MM.1S (cell line): ENCODE data around the gene SCAF4.

Source experiments
- DNase-seq: peaks from one replicate; pipeline ENCODE4 v3.0.0-alpha.2; 2015
- H2AFZ ChIP-seq: fragments of 300-600 bp; sonication (generic); 2 replicates; pipeline ENCODE4 v1.6.0; 2016; ENCODE audit warnings: antibody characterized with exemption, low read length
- H3F3A ChIP-seq: fragments of 300-600 bp; sonication (generic); 2 replicates; pipeline ENCODE4 v1.6.1; 2016; ENCODE audit warnings: mild to moderate bottlenecking, antibody characterized with exemption, low read length, moderate library complexity, mixed read lengths; ENCODE audit not compliant: insufficient read depth
- H3K27ac ChIP-seq: fragments of 300-600 bp; sonication (generic); 2 replicates; pipeline ENCODE4 v1.5.1; 2016; ENCODE audit warnings: mild to moderate bottlenecking, low read length
- H3K27me3 ChIP-seq: fragments of 300-600 bp; sonication (generic); replicated peaks from 2 replicates; pipeline ENCODE4 v1.6.0; 2016; ENCODE audit warnings: low read length; ENCODE audit not compliant: insufficient read depth
- H3K36me3 ChIP-seq: fragments of 300-600 bp; sonication (generic); replicated peaks from 2 replicates; pipeline ENCODE4 v1.6.1; 2016; ENCODE audit warnings: mild to moderate bottlenecking, low read length, mixed read lengths; ENCODE audit not compliant: insufficient read depth
- H3K4me1 ChIP-seq: fragments of 300-600 bp; sonication (generic); 2 replicates; pipeline ENCODE4 v1.6.1; 2016; ENCODE audit warnings: low read length, mixed read lengths
- H3K4me2 ChIP-seq: fragments of 300-600 bp; sonication (generic); 2 replicates; pipeline ENCODE4 v1.6.0; 2016; ENCODE audit warnings: low read depth, low read length
- H3K4me3 ChIP-seq: fragments of 300-600 bp; sonication (generic); 2 replicates; pipeline ENCODE4 v1.5.1; 2016; ENCODE audit warnings: low read length, mixed read lengths
- H3K79me2 ChIP-seq: fragments of 300-600 bp; sonication (generic); 2 replicates; pipeline ENCODE4 v1.6.1; 2016; ENCODE audit warnings: mixed run types, low read length, mixed read lengths
- H3K9ac ChIP-seq: fragments of 300-600 bp; sonication (generic); 2 replicates; pipeline ENCODE4 v1.6.1; 2016; ENCODE audit warnings: low read length, mixed read lengths
- H3K9me2 ChIP-seq: fragments of 300-600 bp; sonication (generic); replicated peaks from 2 replicates; pipeline ENCODE4 v1.6.1; 2016; ENCODE audit warnings: mild to moderate bottlenecking, low read length, mixed read lengths; ENCODE audit not compliant: insufficient read depth
- H3K9me3 ChIP-seq: fragments of 300-600 bp; sonication (generic); replicated peaks from 2 replicates; pipeline ENCODE4 v1.6.1; 2016; ENCODE audit warnings: mild to moderate bottlenecking, low read length, mixed read lengths; ENCODE audit not compliant: insufficient read depth
- H4K20me1 ChIP-seq: fragments of 300-600 bp; sonication (generic); 2 replicates; pipeline ENCODE4 v1.6.1; 2016; ENCODE audit warnings: mild to moderate bottlenecking, low read length, moderate library complexity, mixed read lengths; ENCODE audit not compliant: insufficient read depth
- EZH2 ChIP-seq: fragments of 300-600 bp; sonication (generic); optimal IDR thresholded peaks from 2 replicates; pipeline ENCODE3; 2017; ENCODE audit warnings: low read depth, mild to moderate bottlenecking, antibody characterized with exemption, low read length, mixed read lengths
- EZH2phosphoT487 ChIP-seq: fragments of 300-600 bp; sonication (generic); IDR thresholded peaks from 2 replicates; pipeline ENCODE4 v1.6.1; 2018; ENCODE audit warnings: antibody characterized with exemption, low read length
- TF ChIP-seq, protein P1 (sequence below): fragments of 300-600 bp; sonication (generic); IDR thresholded peaks from 2 replicates; pipeline ENCODE4 v1.5.1; 2016; ENCODE audit warnings: antibody characterized with exemption, low read length, mixed read lengths

SCAF4 gene

GRCh38 chr21:31710586-31710985 is 21.3 kb downstream of the SCAF4 start:
- H4K20me1 ChIP-seq: peaks cover 93% of the 10 kb centered on the region

DNA sequence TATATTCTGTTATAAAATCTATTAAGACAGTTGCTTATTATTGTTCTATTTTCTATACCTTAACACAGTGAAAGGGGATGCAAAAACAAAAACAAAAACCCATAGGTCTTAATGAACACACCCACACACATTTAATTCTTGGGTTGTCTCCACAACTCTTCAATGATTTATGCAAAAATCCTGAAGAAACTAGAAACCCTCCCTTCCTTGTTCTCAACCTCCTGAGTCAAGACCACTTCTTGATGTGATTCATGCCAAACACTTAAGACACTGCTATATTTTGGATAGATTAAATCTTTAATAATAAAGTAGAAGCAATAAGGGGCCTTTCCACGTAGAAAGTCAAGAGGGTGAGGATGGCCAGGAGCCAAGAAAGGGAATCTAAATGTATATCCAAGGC is 23.4 kb downstream of the SCAF4 start:
- H3K79me2 ChIP-seq: peaks cover 99% of the 10 kb centered on the region
- H3K27ac ChIP-seq: no peak overlapping the region
- H3K27me3 ChIP-seq: no peaks in the 10 kb centered on the region
- no peak for TF ChIP-seq EZH2
- TF ChIP-seq, protein P1, sequence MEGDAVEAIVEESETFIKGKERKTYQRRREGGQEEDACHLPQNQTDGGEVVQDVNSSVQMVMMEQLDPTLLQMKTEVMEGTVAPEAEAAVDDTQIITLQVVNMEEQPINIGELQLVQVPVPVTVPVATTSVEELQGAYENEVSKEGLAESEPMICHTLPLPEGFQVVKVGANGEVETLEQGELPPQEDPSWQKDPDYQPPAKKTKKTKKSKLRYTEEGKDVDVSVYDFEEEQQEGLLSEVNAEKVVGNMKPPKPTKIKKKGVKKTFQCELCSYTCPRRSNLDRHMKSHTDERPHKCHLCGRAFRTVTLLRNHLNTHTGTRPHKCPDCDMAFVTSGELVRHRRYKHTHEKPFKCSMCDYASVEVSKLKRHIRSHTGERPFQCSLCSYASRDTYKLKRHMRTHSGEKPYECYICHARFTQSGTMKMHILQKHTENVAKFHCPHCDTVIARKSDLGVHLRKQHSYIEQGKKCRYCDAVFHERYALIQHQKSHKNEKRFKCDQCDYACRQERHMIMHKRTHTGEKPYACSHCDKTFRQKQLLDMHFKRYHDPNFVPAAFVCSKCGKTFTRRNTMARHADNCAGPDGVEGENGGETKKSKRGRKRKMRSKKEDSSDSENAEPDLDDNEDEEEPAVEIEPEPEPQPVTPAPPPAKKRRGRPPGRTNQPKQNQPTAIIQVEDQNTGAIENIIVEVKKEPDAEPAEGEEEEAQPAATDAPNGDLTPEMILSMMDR: no peak
- TF ChIP-seq EZH2phosphoT487: no peak
- no peaks in the 10 kb centered on the region for H3K4me1 ChIP-seq
- no peak overlapping the region for H2AFZ ChIP-seq
- H3K9me2 ChIP-seq: no peaks in the 10 kb centered on the region
- no peaks in the 10 kb centered on the region for H3K9me3 ChIP-seq
- H3K4me3 ChIP-seq: no peak overlapping the region
- H3F3A ChIP-seq: no peaks in the 10 kb centered on the region
- H3K36me3 ChIP-seq: 0 out of 2 replicates have a peak, but pooled peaks cover 4% of the 10 kb centered on the region
- H3K9ac ChIP-seq: no peak overlapping the region
- DNase-seq: no peak
- no peak overlapping the region for H3K4me2 ChIP-seq
- H4K20me1 ChIP-seq: peaks cover 79% of the 10 kb centered on the region

More at GRCh38 chr21:31710586-31710985, 21.3 kb downstream of the SCAF4 start:
- Histone ChIP-seq H3K4me2 (no peak overlapping the region), H3K79me2 (peaks cover 100% of the 10 kb centered on the region), H3K9ac (no peak overlapping the region), H3K27me3 (no peaks in the 10 kb centered on the region), H3K27ac (no peak overlapping the region), H3K36me3 (no peaks in the 10 kb centered on the region), H3K4me3 (no peak overlapping the region), H3F3A (no peaks in the 10 kb centered on the region), H3K9me3 (no peaks in the 10 kb centered on the region), H2AFZ (no peak overlapping the region), H3K9me2 (no peaks in the 10 kb centered on the region), H3K4me1 (no peaks in the 10 kb centered on the region)
- no peak for DNase-seq
- TF ChIP-seq EZH2phosphoT487 (no peak), EZH2 (no peak)
- TF ChIP-seq, protein P1: no peak

- no peaks in the 10 kb centered on the region for H3F3A ChIP-seq
- TF ChIP-seq, protein P1: no peak
- no peak for TF ChIP-seq EZH2phosphoT487
- TF ChIP-seq EZH2: no peak
- H3K4me3 ChIP-seq: no peak overlapping the region
- H3K27ac ChIP-seq: no peak overlapping the region
- no peaks in the 10 kb centered on the region for H3K9me3 ChIP-seq
- no peaks in the 10 kb centered on the region for H3K9me2 ChIP-seq
- H3K4me2 ChIP-seq: no peak overlapping the region
- no peaks in the 10 kb centered on the region for H3K27me3 ChIP-seq
- H2AFZ ChIP-seq: no peak overlapping the region
- H3K79me2 ChIP-seq: peaks cover 99% of the 10 kb centered on the region
- H3K4me1 ChIP-seq: no peaks in the 10 kb centered on the region
- H3K36me3 ChIP-seq: 0 out of 2 replicates have a peak, but pooled peaks cover 4% of the 10 kb centered on the region
- peaks cover 69% of the 10 kb centered on the region for H4K20me1 ChIP-seq
- no peak overlapping the region for H3K9ac ChIP-seq
- DNase-seq: no peak
Observed at GRCh38 chr21:31707499-31707898, 24.4 kb downstream of the SCAF4 start.
